ENCODE results near the gene CSTPP1. TPM values are rescaled to one million over a fixed set of nuclear protein-coding genes. Genes with fewer than 3 reads are reported as not detected.

The CSTPP1 gene
- total RNA-seq, 1 donor from 2014 or later, result 36.9 TPM

DNA sequence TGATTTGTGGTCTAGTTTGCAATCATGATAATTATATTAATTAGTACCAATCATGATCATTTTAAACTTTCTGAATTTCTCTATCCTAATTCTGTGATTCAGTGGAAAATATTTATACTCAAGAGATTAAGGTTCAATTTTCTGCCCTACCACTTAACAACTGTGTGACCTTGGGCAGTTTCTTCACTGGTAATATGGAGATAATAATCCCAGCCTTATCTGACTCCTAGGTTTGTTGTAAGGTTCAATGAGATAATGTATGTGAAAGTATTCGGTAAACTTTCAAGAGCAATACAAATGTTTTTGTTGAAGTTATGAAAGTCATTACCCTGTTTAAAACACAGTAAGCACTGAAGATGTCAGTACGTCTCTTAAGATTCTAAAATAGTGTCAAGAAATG is 36.3 kb downstream of the CSTPP1 start:
- no peaks in the 10 kb centered on the region for H3K9me3 Mint-ChIP-seq (ENCODE audit: unreplicated experiment)
- DNase-seq (ENCODE audit: extremely low spot score, unreplicated experiment), result no peak
- peaks cover 9% of the 10 kb centered on the region for H3K4me1 Mint-ChIP-seq (ENCODE audit: unreplicated experiment)
- no peaks in the 10 kb centered on the region for H3K36me3 Mint-ChIP-seq (ENCODE audit: unreplicated experiment)
- no peak for TF ChIP-seq CTCF (IDR thresholded peaks at IDR 0.05)
- no peak overlapping the region for H3K27ac Mint-ChIP-seq (ENCODE audit: unreplicated experiment)
- no peak overlapping the region for H3K4me3 Mint-ChIP-seq (ENCODE audit: unreplicated experiment)
- H3K27me3 Mint-ChIP-seq (ENCODE audit: unreplicated experiment), result no peaks in the 10 kb centered on the region

DNA sequence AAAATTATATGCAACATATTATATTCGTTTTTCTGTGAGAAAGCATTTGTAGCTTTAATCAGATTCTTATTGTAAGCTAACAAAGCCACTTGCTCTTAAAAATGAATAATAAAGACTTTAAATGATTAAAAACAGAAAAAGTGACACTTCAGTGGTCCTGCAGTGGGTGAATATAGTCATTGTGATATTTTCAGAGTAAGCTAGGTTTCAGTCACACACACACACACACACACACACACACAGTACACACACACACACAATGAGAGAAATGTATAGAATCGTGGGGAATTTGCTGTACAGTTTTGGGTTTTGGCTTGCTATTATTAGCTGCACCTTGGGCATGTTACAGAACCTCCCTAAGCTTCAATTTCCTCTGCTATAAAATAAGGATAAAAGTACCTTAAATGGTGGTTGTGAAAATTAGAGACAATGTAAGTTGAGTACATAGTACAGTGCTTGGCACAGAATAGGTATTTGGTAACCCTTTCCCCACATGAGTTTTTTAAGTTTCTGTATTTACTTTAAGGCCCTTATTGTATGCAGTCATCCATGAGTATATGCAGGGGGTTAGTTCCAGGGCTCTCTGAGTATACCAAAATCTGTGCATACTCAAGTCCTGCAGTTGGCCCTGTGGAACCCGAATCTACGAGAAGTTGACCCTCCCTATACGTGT is 39.8 kb downstream of the CSTPP1 start:
- H3K4me1 Mint-ChIP-seq (ENCODE audit: unreplicated experiment), result peaks cover 17% of the 10 kb centered on the region
- no peak overlapping the region for H3K27ac Mint-ChIP-seq (ENCODE audit: unreplicated experiment)
- no peaks in the 10 kb centered on the region for H3K36me3 Mint-ChIP-seq (ENCODE audit: unreplicated experiment)
- H3K9me3 Mint-ChIP-seq (ENCODE audit: unreplicated experiment), result no peaks in the 10 kb centered on the region
- no peak overlapping the region for H3K4me3 Mint-ChIP-seq (ENCODE audit: unreplicated experiment)
- DNase-seq (ENCODE audit: extremely low spot score, unreplicated experiment), result no peak
- no peaks in the 10 kb centered on the region for H3K27me3 Mint-ChIP-seq (ENCODE audit: unreplicated experiment)
- TF ChIP-seq CTCF (IDR thresholded peaks at IDR 0.05), result no peak

DNA sequence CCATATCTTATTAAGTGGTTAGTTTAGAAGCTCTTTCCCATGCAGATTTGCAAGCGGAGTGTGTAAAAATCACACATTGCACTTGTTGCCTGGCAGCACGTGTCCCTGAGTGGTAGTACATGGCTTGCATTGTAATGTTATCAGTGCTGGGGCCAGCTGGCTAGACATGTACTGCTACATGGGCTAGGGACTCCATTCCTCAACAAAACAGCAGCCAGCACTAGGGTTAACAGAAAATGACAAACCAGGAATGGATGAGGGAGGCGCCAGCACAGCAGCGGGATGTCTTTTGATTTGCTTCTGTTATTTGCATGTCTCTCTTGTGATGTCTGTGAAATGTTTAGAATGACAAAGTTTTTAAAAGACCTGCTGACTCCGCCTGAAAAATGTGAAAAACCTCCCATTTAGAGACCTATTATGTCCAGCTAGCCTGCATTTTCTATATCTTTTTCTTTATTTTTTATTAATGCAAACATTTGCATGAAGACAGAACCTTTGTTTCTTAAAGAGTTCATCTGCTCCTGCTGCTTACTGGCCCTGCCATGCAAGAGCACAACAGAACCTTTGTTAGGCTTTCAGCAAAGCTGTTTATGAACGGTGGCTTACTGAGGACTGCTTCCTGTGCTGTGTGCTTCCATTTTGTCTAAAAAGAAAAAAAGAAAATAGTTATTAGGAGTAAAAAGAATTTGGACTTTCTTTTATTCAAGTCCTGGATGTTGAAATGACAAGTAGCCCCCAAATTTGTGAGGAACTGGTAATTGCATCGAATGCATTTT is 40.7 kb downstream of the CSTPP1 start:
- Mint-ChIP-seq H3K27me3 (ENCODE audit: unreplicated experiment) (no peaks in the 10 kb centered on the region), H3K27ac (ENCODE audit: unreplicated experiment) (no peak overlapping the region), H3K4me3 (ENCODE audit: unreplicated experiment) (no peak overlapping the region), H3K4me1 (ENCODE audit: unreplicated experiment) (peaks cover 17% of the 10 kb centered on the region), H3K9me3 (ENCODE audit: unreplicated experiment) (no peaks in the 10 kb centered on the region), H3K36me3 (ENCODE audit: unreplicated experiment) (no peaks in the 10 kb centered on the region)
- TF ChIP-seq CTCF (IDR thresholded peaks at IDR 0.05), result no peak
- DNase-seq (ENCODE audit: extremely low spot score, unreplicated experiment), result no peak

- no peak for DNase-seq (ENCODE audit: extremely low spot score, unreplicated experiment)
- no peaks in the 10 kb centered on the region for H3K9me3 Mint-ChIP-seq (ENCODE audit: unreplicated experiment)
- no peaks in the 10 kb centered on the region for H3K27me3 Mint-ChIP-seq (ENCODE audit: unreplicated experiment)
- no peak for TF ChIP-seq CTCF (IDR thresholded peaks at IDR 0.05)
- H3K36me3 Mint-ChIP-seq (ENCODE audit: unreplicated experiment), result no peaks in the 10 kb centered on the region
- peaks cover 17% of the 10 kb centered on the region for H3K4me1 Mint-ChIP-seq (ENCODE audit: unreplicated experiment)
- peak overlapping the region; percentile 0 for H3K27ac Mint-ChIP-seq (ENCODE audit: unreplicated experiment)
- H3K4me3 Mint-ChIP-seq (ENCODE audit: unreplicated experiment), result no peak overlapping the region
These were observed 41.5 kb downstream of the CSTPP1 start for GRCh38 chr11:46978005-46978491.

GRCh38 chr11:46979358-46979757 is 42.8 kb downstream of the CSTPP1 start:
- no peak for DNase-seq (ENCODE audit: extremely low spot score, unreplicated experiment)
- no peak overlapping the region for H3K4me3 Mint-ChIP-seq (ENCODE audit: unreplicated experiment)
- H3K27me3 Mint-ChIP-seq (ENCODE audit: unreplicated experiment), result no peaks in the 10 kb centered on the region
- H3K27ac Mint-ChIP-seq (ENCODE audit: unreplicated experiment), result no peak overlapping the region
- H3K9me3 Mint-ChIP-seq (ENCODE audit: unreplicated experiment), result no peaks in the 10 kb centered on the region
- H3K4me1 Mint-ChIP-seq (ENCODE audit: unreplicated experiment), result peaks cover 17% of the 10 kb centered on the region
- no peak for TF ChIP-seq CTCF (IDR thresholded peaks at IDR 0.05)
- no peaks in the 10 kb centered on the region for H3K36me3 Mint-ChIP-seq (ENCODE audit: unreplicated experiment)
